ENCODE measurements around the gene RERE.

DNA sequence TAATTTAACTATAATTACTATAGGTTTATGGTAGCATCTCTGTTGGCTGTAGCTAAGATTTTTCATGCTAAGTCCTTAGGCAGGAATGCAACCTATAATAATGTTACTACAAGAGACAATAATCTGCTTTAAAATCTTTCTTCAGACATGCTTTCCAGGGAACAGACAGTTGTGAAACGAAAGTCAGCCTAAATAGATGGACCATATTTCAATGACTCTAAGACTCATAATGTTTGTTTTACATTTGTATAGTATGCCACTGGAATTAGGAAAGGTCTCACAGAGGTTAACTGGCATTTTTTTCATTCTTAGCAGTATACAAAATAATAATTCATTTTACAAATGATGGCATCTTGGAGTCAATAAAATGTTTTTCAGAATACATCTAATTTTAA is 8.1 kb downstream of the RERE start:
- TF ChIP-seq ATF2 (tag by site-specific recombination; IDR thresholded peaks at IDR 0.05; ENCODE audit: low read depth) = no peak
- TF ChIP-seq YY1 (tag by site-specific recombination; IDR thresholded peaks at IDR 0.05) = no peak
- TF ChIP-seq CTCF (tag by site-specific recombination; IDR thresholded peaks at IDR 0.05) = no peak
- TF ChIP-seq ZNF707 (tag by site-specific recombination; IDR thresholded peaks at IDR 0.05) = no peak
- TF ChIP-seq KLF17 (tag by site-specific recombination; IDR thresholded peaks at IDR 0.05) = no peak
- TF ChIP-seq, protein P1, sequence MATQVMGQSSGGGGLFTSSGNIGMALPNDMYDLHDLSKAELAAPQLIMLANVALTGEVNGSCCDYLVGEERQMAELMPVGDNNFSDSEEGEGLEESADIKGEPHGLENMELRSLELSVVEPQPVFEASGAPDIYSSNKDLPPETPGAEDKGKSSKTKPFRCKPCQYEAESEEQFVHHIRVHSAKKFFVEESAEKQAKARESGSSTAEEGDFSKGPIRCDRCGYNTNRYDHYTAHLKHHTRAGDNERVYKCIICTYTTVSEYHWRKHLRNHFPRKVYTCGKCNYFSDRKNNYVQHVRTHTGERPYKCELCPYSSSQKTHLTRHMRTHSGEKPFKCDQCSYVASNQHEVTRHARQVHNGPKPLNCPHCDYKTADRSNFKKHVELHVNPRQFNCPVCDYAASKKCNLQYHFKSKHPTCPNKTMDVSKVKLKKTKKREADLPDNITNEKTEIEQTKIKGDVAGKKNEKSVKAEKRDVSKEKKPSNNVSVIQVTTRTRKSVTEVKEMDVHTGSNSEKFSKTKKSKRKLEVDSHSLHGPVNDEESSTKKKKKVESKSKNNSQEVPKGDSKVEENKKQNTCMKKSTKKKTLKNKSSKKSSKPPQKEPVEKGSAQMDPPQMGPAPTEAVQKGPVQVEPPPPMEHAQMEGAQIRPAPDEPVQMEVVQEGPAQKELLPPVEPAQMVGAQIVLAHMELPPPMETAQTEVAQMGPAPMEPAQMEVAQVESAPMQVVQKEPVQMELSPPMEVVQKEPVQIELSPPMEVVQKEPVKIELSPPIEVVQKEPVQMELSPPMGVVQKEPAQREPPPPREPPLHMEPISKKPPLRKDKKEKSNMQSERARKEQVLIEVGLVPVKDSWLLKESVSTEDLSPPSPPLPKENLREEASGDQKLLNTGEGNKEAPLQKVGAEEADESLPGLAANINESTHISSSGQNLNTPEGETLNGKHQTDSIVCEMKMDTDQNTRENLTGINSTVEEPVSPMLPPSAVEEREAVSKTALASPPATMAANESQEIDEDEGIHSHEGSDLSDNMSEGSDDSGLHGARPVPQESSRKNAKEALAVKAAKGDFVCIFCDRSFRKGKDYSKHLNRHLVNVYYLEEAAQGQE (tag by site-specific recombination; IDR thresholded peaks at IDR 0.05) = no peak

Data from HEK293 (cell line).